Measurements from ENCODE around the gene MYB.

Gene MYB

DNA sequence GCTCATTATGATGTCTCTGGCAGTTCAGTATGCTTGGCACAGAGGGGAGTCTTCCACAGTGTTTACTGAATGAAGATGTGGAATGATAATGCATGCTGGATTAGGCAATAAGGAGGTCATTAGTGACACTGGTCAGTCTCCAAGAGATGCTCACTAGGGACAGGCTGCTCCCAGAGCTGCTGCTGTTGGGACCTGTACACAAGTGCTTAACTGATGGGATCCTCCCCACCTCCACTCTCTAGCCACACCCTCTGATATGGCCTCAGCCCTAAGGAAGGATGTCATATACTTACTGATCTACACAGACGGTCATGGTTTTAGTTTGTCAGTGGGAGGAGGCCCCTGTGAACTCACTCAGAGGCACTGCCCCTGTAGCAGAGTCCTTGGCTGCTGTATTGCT, 73.4 kb downstream of the MYB start:
- no peak for DNase-seq

DNA sequence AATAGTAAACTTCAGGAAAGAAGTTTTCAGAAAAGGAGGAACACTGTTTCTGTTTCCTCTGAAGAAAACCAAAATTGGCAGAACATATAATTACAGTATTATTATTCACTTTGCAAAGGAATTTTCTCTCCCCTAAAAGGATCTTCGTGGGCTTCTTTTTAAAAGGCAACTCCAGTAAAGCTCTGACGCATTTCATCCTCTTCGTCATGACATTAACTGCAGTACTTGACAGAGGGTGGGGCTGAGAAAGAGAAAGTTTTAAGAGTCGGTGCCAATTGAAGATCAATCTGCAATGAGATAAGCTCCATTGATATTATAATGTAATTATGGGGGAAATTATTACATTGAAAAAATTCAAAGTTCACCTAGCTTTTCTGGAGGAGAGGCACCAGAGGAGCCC, 75.8 kb downstream of the MYB start:
- no peak for DNase-seq

DNA sequence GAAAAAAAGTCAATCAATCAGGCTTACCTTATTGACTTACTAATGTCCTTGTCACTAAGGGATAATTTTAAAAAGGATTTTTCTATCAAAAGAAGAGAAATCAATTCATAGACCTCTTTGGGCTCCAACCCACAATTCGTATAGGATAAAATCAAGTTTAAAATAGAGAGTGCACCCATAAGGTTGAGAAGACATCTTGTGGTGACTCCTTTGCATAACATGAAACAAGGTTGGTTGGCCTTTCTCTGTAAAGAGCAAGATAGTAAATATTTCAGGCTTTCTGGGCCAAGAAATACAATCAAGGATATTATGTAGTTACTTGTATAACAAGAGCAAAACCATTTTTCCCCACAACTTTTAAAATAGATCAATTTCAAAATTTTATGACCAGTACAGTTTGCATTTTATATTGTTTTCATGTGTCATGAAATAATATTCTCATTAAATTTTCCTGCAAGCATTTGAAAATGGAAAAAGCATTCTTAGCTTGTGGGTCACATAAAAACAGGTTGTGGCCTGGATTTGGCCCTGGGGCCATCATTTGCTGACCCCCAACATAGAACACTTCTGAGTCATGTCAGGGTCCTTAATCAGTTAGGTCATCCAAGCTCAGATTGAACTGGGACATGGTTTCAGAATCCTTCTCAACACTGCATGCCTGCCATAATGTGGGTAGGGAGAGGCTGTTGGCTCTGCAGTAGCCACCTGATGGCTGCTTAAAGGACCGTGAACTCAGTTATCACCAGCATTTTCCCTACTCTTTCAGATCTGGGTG, 76.7 kb downstream of the MYB start:
- DNase-seq: no peak

DNA sequence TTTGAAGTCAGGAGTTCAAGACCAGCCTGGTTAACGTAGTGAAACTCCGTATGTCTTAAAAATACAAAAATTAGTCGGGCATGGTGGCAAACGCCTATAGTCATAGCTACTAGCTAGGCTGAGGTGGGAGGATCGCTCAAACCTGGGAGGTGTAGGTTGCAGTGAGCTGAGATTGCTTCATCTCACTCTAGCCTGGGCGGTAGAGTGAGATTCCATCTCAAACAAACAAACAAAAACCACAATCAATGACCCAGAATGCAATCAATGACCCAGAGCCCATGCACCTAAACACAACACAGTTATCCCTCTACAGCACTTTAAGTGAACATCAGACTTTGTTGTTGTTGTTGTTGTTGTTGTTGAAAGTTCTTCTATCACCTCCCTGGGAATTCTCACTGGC, 77.9 kb downstream of the MYB start:
- DNase-seq: no peak

DNA sequence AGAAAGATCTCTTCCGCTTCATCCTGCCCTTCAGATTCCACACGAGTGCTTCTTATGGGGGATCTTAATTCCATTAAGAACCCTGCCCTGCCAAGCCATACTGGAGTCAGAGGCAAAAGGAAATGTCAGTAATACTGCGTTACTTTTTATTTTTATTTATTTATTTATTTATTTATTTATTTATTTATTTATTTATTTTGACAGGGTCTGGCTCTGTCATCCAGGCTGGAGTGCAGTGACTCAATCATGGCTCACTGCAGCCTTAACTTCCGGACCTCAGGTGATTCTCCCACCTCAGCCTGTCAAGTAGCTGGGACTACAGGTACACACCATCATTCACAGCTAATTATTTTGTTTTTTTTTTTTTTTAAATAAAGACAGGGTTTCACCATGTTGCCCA, 79.5 kb downstream of the MYB start:
- DNase-seq: no peak

DNA sequence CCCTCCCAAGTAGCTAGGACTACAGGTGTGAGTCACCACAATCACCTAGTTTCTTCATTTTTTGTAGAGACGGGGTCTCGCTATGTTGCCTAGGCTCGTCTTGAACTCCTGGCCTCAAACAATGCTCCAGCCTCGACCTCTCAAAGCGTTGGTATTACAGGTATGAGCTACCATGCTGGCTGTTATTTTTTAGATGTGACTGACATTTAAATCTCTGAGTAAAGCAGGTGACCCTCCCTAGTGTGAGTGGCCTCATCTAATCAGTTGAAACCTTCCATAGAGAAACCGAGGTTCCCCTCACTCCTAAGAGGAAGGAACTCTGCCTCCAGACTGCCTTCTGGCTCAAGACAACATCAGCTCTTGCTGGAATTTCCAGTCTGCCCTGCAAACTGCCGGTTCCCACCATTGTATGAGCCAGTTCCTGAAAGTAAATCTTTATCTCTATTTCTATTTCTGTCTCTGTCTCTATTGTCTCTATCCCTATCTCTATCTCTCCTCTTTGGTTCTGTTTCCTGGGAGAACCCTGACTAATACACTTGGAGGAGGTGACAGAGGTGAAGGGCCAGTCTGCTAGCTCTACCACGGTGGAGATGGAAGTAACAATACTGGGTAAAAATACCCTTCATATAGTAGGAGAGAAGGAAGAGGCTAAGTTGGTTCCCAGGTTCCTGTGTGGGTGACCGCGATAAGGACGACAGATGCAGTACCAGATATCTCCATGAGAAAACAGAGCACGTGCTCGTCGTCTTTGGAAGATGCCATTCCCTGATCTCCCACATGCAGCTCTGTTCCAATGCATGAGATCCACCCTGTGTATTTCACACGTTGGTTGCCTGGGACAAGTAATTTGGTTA, 81.0 kb downstream of the MYB start:
- no peak for DNase-seq

DNA sequence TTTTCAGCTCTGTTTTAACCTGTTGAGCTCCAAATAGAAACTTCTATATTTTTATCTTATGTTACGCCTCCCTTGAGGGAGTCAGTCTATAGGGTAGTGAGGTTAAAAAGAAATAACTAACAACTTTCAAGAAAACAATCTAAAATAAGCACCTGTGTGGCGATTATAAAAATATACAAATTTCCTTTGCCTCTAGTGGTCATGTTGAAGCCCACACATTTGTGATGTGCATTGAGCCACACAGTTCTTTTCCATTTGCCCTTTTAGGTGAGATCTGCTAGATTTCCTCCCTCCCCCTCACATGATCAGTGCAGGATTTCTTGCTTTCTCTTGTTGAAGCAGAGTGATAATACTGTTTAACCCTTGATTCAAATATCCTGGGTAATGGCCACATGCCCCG, 84.2 kb downstream of the MYB start:
- no peak for DNase-seq

DNA sequence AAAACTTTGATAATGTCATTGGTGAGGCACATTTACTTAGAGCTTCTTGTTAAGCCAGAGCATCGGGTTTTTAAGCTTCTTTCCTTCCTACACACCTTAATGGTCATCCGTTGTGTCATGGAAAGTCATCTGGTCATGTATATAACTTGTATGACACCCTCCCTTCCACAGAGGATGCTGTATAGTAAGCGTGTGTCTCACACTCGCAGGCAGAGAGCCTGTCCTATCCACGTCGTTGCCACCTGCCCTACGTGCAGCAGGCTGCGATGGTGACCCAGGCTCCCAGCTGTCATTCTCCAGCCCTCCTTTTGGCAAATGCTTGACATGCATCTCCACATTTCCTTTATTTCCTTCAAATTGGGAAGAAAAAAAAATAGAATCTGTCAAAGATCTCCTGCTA, 85.6 kb downstream of the MYB start:
- no peak for DNase-seq

DNA sequence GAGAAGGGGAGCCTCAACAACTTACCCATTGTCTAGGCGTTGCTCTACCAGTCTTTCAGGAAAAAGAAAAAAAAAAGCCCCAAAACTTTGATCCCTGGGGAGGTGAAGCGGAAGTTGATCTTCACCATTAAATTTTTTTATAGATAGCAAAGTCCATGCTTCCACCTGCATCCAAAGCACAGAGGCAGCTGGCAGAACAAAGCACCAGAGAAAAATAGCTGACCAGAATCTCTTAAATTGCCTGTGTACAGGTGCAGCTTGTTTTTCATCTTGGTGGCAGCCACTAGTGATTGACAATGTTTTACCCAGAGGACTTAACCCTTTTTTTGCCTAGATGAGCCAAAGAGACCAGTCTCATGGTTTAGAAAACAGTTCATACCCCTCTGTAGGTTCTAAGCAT, 86.0 kb downstream of the MYB start:
- DNase-seq: peak; percentile 96

DNA sequence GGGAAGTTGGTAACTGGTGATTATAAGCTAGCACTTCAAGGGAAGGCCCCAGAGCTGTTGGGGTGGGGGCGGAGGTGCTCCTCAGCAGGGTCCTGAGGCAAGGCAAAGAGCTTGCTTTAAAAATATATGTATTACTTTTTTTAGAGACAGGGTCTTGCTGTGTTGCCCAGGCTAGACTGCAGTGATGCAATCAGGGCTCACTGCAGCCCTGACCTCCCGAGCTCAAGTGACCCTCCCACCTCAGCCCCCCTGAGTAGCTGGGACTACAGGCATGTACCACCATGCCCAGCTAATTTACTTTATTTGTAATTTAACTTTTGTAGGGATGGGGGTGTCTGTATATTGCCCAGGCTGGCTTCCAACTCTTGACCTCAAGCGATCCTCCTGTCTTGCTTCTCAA, 87.2 kb downstream of the MYB start:
- DNase-seq: no peak

DNA sequence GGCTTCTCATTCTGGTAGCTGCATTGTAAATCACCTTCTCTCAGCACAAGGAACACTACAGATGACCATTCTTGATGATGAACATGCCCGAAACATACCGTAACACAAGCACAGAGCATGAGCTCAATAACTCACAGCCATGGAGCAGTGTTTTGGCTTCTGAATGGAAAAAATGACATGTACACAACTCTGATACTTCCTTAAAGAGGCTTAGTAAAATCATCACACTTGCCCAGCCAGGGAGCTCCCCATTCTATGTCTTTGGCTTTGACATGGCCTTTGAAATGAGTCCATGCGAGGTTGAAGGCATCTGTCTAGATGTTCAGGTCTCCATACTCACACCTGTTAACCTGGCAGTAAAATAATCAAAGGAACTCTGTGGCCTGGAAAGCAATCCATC, 87.6 kb downstream of the MYB start:
- peak; percentile 25 for DNase-seq
